HepG2 (cell line): ENCODE data around the gene SLC17A5. TPM values are rescaled to one million over a fixed set of nuclear protein-coding genes. Genes with fewer than 3 reads are reported as not detected.

Experiments
- ATF1 ChIP-seq: IDR thresholded peaks from 2 replicates; pipeline ENCODE4 v1.6.1; 2016; ENCODE audit warnings: mild to moderate bottlenecking, control low read depth
- JARID2 ChIP-seq: sonication (generic); formaldehyde crosslinking; IDR thresholded peaks from 2 replicates; pipeline ENCODE4 v1.8.1; 2023; ENCODE audit warnings: missing genetic modification reagents, inconsistent platforms; ENCODE audit not compliant: insufficient replicate concordance
- PLRG1 ChIP-seq: fragments of 450-650 bp; conservative IDR thresholded peaks from 2 replicates; pipeline ENCODE4 v1.6.1; 2016
- WIZ ChIP-seq: sonication (generic); formaldehyde crosslinking; IDR thresholded peaks from 2 replicates; pipeline ENCODE4 v1.5.1; 2020; ENCODE audit warnings: mild to moderate bottlenecking, missing genetic modification reagents
- ZBTB40 ChIP-seq, 2 experiments: fragments of 450-650 bp in 1 of 2; sonication (generic) in 1 of 2; formaldehyde crosslinking in 1 of 2; IDR thresholded peaks; 2 replicates each; pipeline versions ENCODE4 v1.6.1 to v1.8.0; 2016 to 2022; ENCODE audit warnings: antibody characterized with exemption in 1 of 2, mild to moderate bottlenecking in 1 of 2, missing genetic modification reagents in 1 of 2
- ZC3H13 ChIP-seq: sonication (generic); formaldehyde crosslinking; IDR thresholded peaks from 2 replicates; pipeline ENCODE4 v1.8.1; 2023; ENCODE audit warnings: mild to moderate bottlenecking, missing genetic modification reagents, moderate library complexity
- ZNF460 ChIP-seq: sonication (generic); formaldehyde crosslinking; IDR thresholded peaks from 2 replicates; pipeline ENCODE4 v1.5.1; 2020; ENCODE audit warnings: missing genetic modification reagents, mild to moderate bottlenecking, borderline replicate concordance
- polyA plus RNA-seq, 8 experiments: library from polyadenylated mRNA; depleted of rRNA in 3 of 8; stranded (reverse) in 7 of 8; unstranded in 1 of 8; fragments of >200 nt; fragmentation: Illumina TruSeq in 4 of 8; extraction: Trizol in 4 of 8; gene quantifications; 2 replicates each; pipeline versions ENCODE4 v1.2.1 to v1.2.3, GENCODE V29; 2011 to 2016; ENCODE audit warnings: low read depth in 4 of 8, missing spikeins in 1 of 8, mixed read lengths in 1 of 8; ENCODE audit not compliant: insufficient read depth in 1 of 8
- total RNA-seq, 5 experiments: library from RNA; depleted of rRNA; stranded (reverse); fragments of >200 nt; fragmentation: Illumina TruSeq; extraction: Trizol; gene quantifications; 2 replicates each; pipeline ENCODE4 v1.2.3, GENCODE V29; 2016; ENCODE audit warnings: low read depth in 1 of 5
- TF ChIP-seq, protein P1 (sequence below): sonication (generic); formaldehyde crosslinking; IDR thresholded peaks from 2 replicates; pipeline ENCODE4 v1.4.0; 2020; ENCODE audit warnings: missing genetic modification reagents, mild to moderate bottlenecking, borderline replicate concordance

Gene SLC17A5
- total and polyA plus RNA-seq, 2 of the 13 experiments (the other 11 are each of a cell fraction or from before 2014, with no cell fraction given), result 18.3 to 20.5 TPM

GRCh38 chr6:73665686-73666319, 12.0 kb upstream of the SLC17A5 start (continued):
- TF ChIP-seq ZBTB40 (IDR thresholded peaks at IDR 0.05), result no peak
- no peak for TF ChIP-seq ZBTB40 (CRISPR knock-in tag; IDR thresholded peaks at IDR 0.05)
- no peak for TF ChIP-seq ZNF460 (CRISPR knock-in tag)
- no peak for TF ChIP-seq JARID2 (CRISPR knock-in tag)
- TF ChIP-seq, protein P1, sequence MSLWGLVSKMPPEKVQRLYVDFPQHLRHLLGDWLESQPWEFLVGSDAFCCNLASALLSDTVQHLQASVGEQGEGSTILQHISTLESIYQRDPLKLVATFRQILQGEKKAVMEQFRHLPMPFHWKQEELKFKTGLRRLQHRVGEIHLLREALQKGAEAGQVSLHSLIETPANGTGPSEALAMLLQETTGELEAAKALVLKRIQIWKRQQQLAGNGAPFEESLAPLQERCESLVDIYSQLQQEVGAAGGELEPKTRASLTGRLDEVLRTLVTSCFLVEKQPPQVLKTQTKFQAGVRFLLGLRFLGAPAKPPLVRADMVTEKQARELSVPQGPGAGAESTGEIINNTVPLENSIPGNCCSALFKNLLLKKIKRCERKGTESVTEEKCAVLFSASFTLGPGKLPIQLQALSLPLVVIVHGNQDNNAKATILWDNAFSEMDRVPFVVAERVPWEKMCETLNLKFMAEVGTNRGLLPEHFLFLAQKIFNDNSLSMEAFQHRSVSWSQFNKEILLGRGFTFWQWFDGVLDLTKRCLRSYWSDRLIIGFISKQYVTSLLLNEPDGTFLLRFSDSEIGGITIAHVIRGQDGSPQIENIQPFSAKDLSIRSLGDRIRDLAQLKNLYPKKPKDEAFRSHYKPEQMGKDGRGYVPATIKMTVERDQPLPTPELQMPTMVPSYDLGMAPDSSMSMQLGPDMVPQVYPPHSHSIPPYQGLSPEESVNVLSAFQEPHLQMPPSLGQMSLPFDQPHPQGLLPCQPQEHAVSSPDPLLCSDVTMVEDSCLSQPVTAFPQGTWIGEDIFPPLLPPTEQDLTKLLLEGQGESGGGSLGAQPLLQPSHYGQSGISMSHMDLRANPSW (CRISPR knock-in tag), result no peak
- TF ChIP-seq ZC3H13 (CRISPR knock-in tag), result no peak
- TF ChIP-seq WIZ (CRISPR knock-in tag), result no peak
- no peak for TF ChIP-seq ATF1
- TF ChIP-seq PLRG1, result no peak
- TF ChIP-seq, all 625 proteins: peak for 0
